NCI-H510A (cell line): ENCODE measurements around the gene SESTD1.
"Not testable (repeated sequence)": the region's sequence is repeated elsewhere in the genome, so short reads cannot be mapped to it uniquely, and the experiment has no call there.

ENCODE experiments used
- DNase-seq: peaks from one replicate; lab custom pipeline; 2025; lab: John Stamatoyannopoulos, UW

Gene SESTD1

GRCh38 chr2:179268277-179268925, 3.8 kb upstream of the SESTD1 start:
- no peak for DNase-seq

GRCh38 chr2:179266271-179266670, 1.6 kb upstream of the SESTD1 start:
- DNase-seq = no peak

GRCh38 chr2:179265082-179265510, 464 bp upstream of the SESTD1 start:
- DNase-seq = no peak

GRCh38 chr2:179263446-179264367, 925 bp downstream of the SESTD1 start:
- peak; percentile 68 for DNase-seq

GRCh38 chr2:179263015-179263414, 1.6 kb downstream of the SESTD1 start:
- no peak for DNase-seq

- no peak for DNase-seq
Measured at GRCh38 chr2:179262077-179262660, 2.5 kb downstream of the SESTD1 start.

- DNase-seq = no peak
Measured at GRCh38 chr2:179261151-179261825, 3.3 kb downstream of the SESTD1 start.

GRCh38 chr2:179260224-179260623, 4.4 kb downstream of the SESTD1 start:
- DNase-seq = no peak

- DNase-seq = no peak
Measured at GRCh38 chr2:179255129-179255528, 9.5 kb downstream of the SESTD1 start.

- DNase-seq = no peak
Measured at GRCh38 chr2:179253226-179253625, 11.4 kb downstream of the SESTD1 start.

- DNase-seq = no peak
Measured at GRCh38 chr2:179252423-179252822, 12.2 kb downstream of the SESTD1 start.

GRCh38 chr2:179251870-179252269, 12.8 kb downstream of the SESTD1 start:
- DNase-seq = no peak

GRCh38 chr2:179250848-179251504, 13.7 kb downstream of the SESTD1 start:
- DNase-seq = no peak

- no peak for DNase-seq
Measured at GRCh38 chr2:179250095-179250494, 14.5 kb downstream of the SESTD1 start.

GRCh38 chr2:179248024-179248348, 16.6 kb downstream of the SESTD1 start:
- DNase-seq = no peak

- DNase-seq = no peak
Measured at GRCh38 chr2:179247318-179248023, 17.2 kb downstream of the SESTD1 start.

- DNase-seq = not testable (repeated sequence)
Measured at GRCh38 chr2:179245843-179246242, 18.8 kb downstream of the SESTD1 start.

- DNase-seq = no peak
Measured at GRCh38 chr2:179243046-179243445, 21.6 kb downstream of the SESTD1 start.

GRCh38 chr2:179240481-179241451, 23.9 kb downstream of the SESTD1 start:
- no peak for DNase-seq

- DNase-seq = no peak
Measured at GRCh38 chr2:179239838-179240237, 24.8 kb downstream of the SESTD1 start.
